ENCODE data around the gene METTL27.
"Not testable (repeated sequence)": the region's sequence is repeated elsewhere in the genome, so short reads cannot be mapped to it uniquely, and the experiment has no call there.

The METTL27 gene

GRCh38 chr7:73829505-73829904 lies 12.8 kb downstream of the METTL27 start:
- peaks cover 5% of the 10 kb centered on the region for H3K4me1 ChIP-seq (ENCODE audit: insufficient read depth, low read length)
- no peak overlapping the region for H2AFZ ChIP-seq (ENCODE audit: low read depth, low read length)

GRCh38 chr7:73828972-73829371 lies 13.3 kb downstream of the METTL27 start:
- H3K4me3 ChIP-seq (ENCODE audit: low read length) = no peak overlapping the region
- peaks cover 5% of the 10 kb centered on the region for H3K4me1 ChIP-seq (ENCODE audit: insufficient read depth, low read length)
- H3K27me3 ChIP-seq (ENCODE audit: insufficient read depth, low read length) = peaks cover 3% of the 10 kb centered on the region
- H3K9me3 ChIP-seq (ENCODE audit: low read length) = no peaks in the 10 kb centered on the region
- H3K36me3 ChIP-seq (ENCODE audit: insufficient read depth, low read length) = no peaks in the 10 kb centered on the region
- H2AFZ ChIP-seq (ENCODE audit: low read depth, low read length) = no peak overlapping the region

More at GRCh38 chr7:73829505-73829904, 12.8 kb downstream of the METTL27 start:
- peaks cover 2% of the 10 kb centered on the region for H3K27me3 ChIP-seq (ENCODE audit: insufficient read depth, low read length)
- no peaks in the 10 kb centered on the region for H3K9me3 ChIP-seq (ENCODE audit: low read length)
- no peak overlapping the region for H3K4me3 ChIP-seq (ENCODE audit: low read length)
- no peaks in the 10 kb centered on the region for H3K36me3 ChIP-seq (ENCODE audit: insufficient read depth, low read length)

GRCh38 chr7:73828107-73828803 lies 14.1 kb downstream of the METTL27 start:
- H3K36me3 ChIP-seq (ENCODE audit: insufficient read depth, low read length) = no peaks in the 10 kb centered on the region
- H3K4me1 ChIP-seq (ENCODE audit: insufficient read depth, low read length) = peaks cover 5% of the 10 kb centered on the region
- H2AFZ ChIP-seq (ENCODE audit: low read depth, low read length) = no peak overlapping the region
- no peak overlapping the region for H3K4me3 ChIP-seq (ENCODE audit: low read length)
- H3K27me3 ChIP-seq (ENCODE audit: insufficient read depth, low read length) = peaks cover 8% of the 10 kb centered on the region
- no peaks in the 10 kb centered on the region for H3K9me3 ChIP-seq (ENCODE audit: low read length)

GRCh38 chr7:73827567-73828106 lies 14.7 kb downstream of the METTL27 start:
- H3K4me1 ChIP-seq (ENCODE audit: insufficient read depth, low read length) = peaks cover 5% of the 10 kb centered on the region
- no peak overlapping the region for H2AFZ ChIP-seq (ENCODE audit: low read depth, low read length)
- no peaks in the 10 kb centered on the region for H3K9me3 ChIP-seq (ENCODE audit: low read length)
- peaks cover 8% of the 10 kb centered on the region for H3K27me3 ChIP-seq (ENCODE audit: insufficient read depth, low read length)
- no peaks in the 10 kb centered on the region for H3K36me3 ChIP-seq (ENCODE audit: insufficient read depth, low read length)
- H3K4me3 ChIP-seq (ENCODE audit: low read length) = no peak overlapping the region

- H2AFZ ChIP-seq (ENCODE audit: low read depth, low read length) = no peak overlapping the region
- no peaks in the 10 kb centered on the region for H3K4me1 ChIP-seq (ENCODE audit: insufficient read depth, low read length)
- no peak overlapping the region for H3K4me3 ChIP-seq (ENCODE audit: low read length)
- peaks cover 8% of the 10 kb centered on the region for H3K27me3 ChIP-seq (ENCODE audit: insufficient read depth, low read length)
- no peaks in the 10 kb centered on the region for H3K36me3 ChIP-seq (ENCODE audit: insufficient read depth, low read length)
- H3K9me3 ChIP-seq (ENCODE audit: low read length) = no peaks in the 10 kb centered on the region
Measured at GRCh38 chr7:73824986-73825385, 17.3 kb downstream of the METTL27 start.

- no peaks in the 10 kb centered on the region for H3K4me1 ChIP-seq (ENCODE audit: insufficient read depth, low read length)
Measured at GRCh38 chr7:73823873-73824592, 18.3 kb downstream of the METTL27 start.

GRCh38 chr7:73823257-73823656 lies 19.1 kb downstream of the METTL27 start:
- Histone ChIP-seq H3K27me3 (ENCODE audit: insufficient read depth, low read length) (peaks cover 8% of the 10 kb centered on the region), H3K4me3 (ENCODE audit: low read length) (no peak overlapping the region), H3K36me3 (ENCODE audit: insufficient read depth, low read length) (no peaks in the 10 kb centered on the region), H3K9me3 (ENCODE audit: low read length) (no peaks in the 10 kb centered on the region), H2AFZ (ENCODE audit: low read depth, low read length) (no peak overlapping the region), H3K4me1 (ENCODE audit: insufficient read depth, low read length) (no peaks in the 10 kb centered on the region)

More at GRCh38 chr7:73823873-73824592, 18.3 kb downstream of the METTL27 start:
- H2AFZ ChIP-seq (ENCODE audit: low read depth, low read length) = no peak overlapping the region
- no peak overlapping the region for H3K4me3 ChIP-seq (ENCODE audit: low read length)
- H3K36me3 ChIP-seq (ENCODE audit: insufficient read depth, low read length) = no peaks in the 10 kb centered on the region
- no peaks in the 10 kb centered on the region for H3K9me3 ChIP-seq (ENCODE audit: low read length)
- peaks cover 8% of the 10 kb centered on the region for H3K27me3 ChIP-seq (ENCODE audit: insufficient read depth, low read length)

- Histone ChIP-seq H3K27me3 (ENCODE audit: insufficient read depth, low read length) (peaks cover 8% of the 10 kb centered on the region), H3K4me3 (ENCODE audit: low read length) (no peak overlapping the region), H3K9me3 (ENCODE audit: low read length) (no peaks in the 10 kb centered on the region), H3K4me1 (ENCODE audit: insufficient read depth, low read length) (no peaks in the 10 kb centered on the region), H3K36me3 (ENCODE audit: insufficient read depth, low read length) (no peaks in the 10 kb centered on the region), H2AFZ (ENCODE audit: low read depth, low read length) (no peak overlapping the region)
Measured at GRCh38 chr7:73822319-73823173, 19.8 kb downstream of the METTL27 start.

GRCh38 chr7:73821597-73822285 lies 20.6 kb downstream of the METTL27 start:
- H2AFZ ChIP-seq (ENCODE audit: low read depth, low read length); H3K4me3 ChIP-seq (ENCODE audit: low read length); H3K9me3 ChIP-seq (ENCODE audit: low read length); H3K4me1 ChIP-seq (ENCODE audit: insufficient read depth, low read length); H3K27me3 ChIP-seq (ENCODE audit: insufficient read depth, low read length); H3K36me3 ChIP-seq (ENCODE audit: insufficient read depth, low read length): not testable (repeated sequence)

GRCh38 chr7:73820013-73820412 lies 22.3 kb downstream of the METTL27 start:
- H3K9me3 ChIP-seq (ENCODE audit: low read length) = no peaks in the 10 kb centered on the region
- no peak overlapping the region for H3K4me3 ChIP-seq (ENCODE audit: low read length)
- peaks cover 6% of the 10 kb centered on the region for H3K27me3 ChIP-seq (ENCODE audit: insufficient read depth, low read length)
- no peaks in the 10 kb centered on the region for H3K4me1 ChIP-seq (ENCODE audit: insufficient read depth, low read length)
- no peak overlapping the region for H2AFZ ChIP-seq (ENCODE audit: low read depth, low read length)
- no peaks in the 10 kb centered on the region for H3K36me3 ChIP-seq (ENCODE audit: insufficient read depth, low read length)

- no peak overlapping the region for H3K4me3 ChIP-seq (ENCODE audit: low read length)
Measured at GRCh38 chr7:73817121-73817520, 25.2 kb downstream of the METTL27 start.

GRCh38 chr7:73815436-73815835 lies 26.9 kb downstream of the METTL27 start:
- Histone ChIP-seq H3K36me3 (ENCODE audit: insufficient read depth, low read length) (no peaks in the 10 kb centered on the region), H3K27me3 (ENCODE audit: insufficient read depth, low read length) (no peaks in the 10 kb centered on the region), H3K4me3 (ENCODE audit: low read length) (no peak overlapping the region), H2AFZ (ENCODE audit: low read depth, low read length) (no peak overlapping the region), H3K4me1 (ENCODE audit: insufficient read depth, low read length) (no peaks in the 10 kb centered on the region), H3K9me3 (ENCODE audit: low read length) (no peaks in the 10 kb centered on the region)

More at GRCh38 chr7:73817121-73817520, 25.2 kb downstream of the METTL27 start:
- H3K27me3 ChIP-seq (ENCODE audit: insufficient read depth, low read length) = no peaks in the 10 kb centered on the region
- no peak overlapping the region for H2AFZ ChIP-seq (ENCODE audit: low read depth, low read length)
- H3K4me1 ChIP-seq (ENCODE audit: insufficient read depth, low read length) = no peaks in the 10 kb centered on the region
- no peaks in the 10 kb centered on the region for H3K9me3 ChIP-seq (ENCODE audit: low read length)
- no peaks in the 10 kb centered on the region for H3K36me3 ChIP-seq (ENCODE audit: insufficient read depth, low read length)
